Lower lobe of right lung (tissue), 2 donors: ENCODE measurements around the gene C5orf58. TPM values are rescaled to one million over a fixed set of nuclear protein-coding genes. Genes with fewer than 3 reads are reported as not detected.

Source experiments
- ATAC-seq, 2 donors: fragments of 200-7000 bp; cut with Tn5 transposase; one replicate each; pipeline ENCODE4 v1.9.1; 2020 to 2022; ENCODE audit warnings: mild to moderate bottlenecking in 2 of 2, moderate library complexity in 2 of 2
- DNase-seq: peaks from one replicate; pipeline ENCODE4 v3.0.0-alpha.2; 2020
- H3K27ac ChIP-seq: fragments of 200-600 bp; one replicate; pipeline ENCODE4 v1.8.0; 2022
- H3K27me3 ChIP-seq: fragments of 200-600 bp; one replicate; pipeline ENCODE4 v1.8.0; 2022; ENCODE audit warnings: low read depth
- H3K36me3 ChIP-seq: fragments of 200-600 bp; one replicate; pipeline ENCODE4 v1.8.0; 2022; ENCODE audit warnings: mild to moderate bottlenecking
- H3K4me1 ChIP-seq: fragments of 200-600 bp; one replicate; pipeline ENCODE4 v1.8.0; 2022
- H3K4me3 ChIP-seq: fragments of 200-600 bp; one replicate; pipeline ENCODE4 v1.8.0; 2022; ENCODE audit warnings: mild to moderate bottlenecking
- H3K9me3 ChIP-seq: fragments of 200-600 bp; one replicate; pipeline ENCODE4 v1.8.0; 2022
- intact Hi-C: fragments of 100-400 bp; cut with DNase I; formaldehyde crosslinking; loops from one replicate; pipeline ENCODE4 v1.11.0; 2022
- total RNA-seq: library from RNA; stranded (reverse); fragmentation: NEBNext Ultra II Directional; extraction: Animal tissue kit (Norgen Biotek cat#: 25700); gene quantifications from one replicate; pipeline ENCODE4 v1.2.1, GENCODE V29; 2021
- TF ChIP-seq, protein P1 (sequence below): fragments of 200-600 bp; IDR thresholded peaks from one replicate; pipeline ENCODE4 v1.8.0; 2022; ENCODE audit warnings: antibody characterized with exemption, mild to moderate bottlenecking
- donor health status: DM: no; HTN: yes; CAD: no; lungs with severe emphysema.

Gene C5orf58
- total RNA-seq, 1 donor from 2014 or later: not detected

DNA sequence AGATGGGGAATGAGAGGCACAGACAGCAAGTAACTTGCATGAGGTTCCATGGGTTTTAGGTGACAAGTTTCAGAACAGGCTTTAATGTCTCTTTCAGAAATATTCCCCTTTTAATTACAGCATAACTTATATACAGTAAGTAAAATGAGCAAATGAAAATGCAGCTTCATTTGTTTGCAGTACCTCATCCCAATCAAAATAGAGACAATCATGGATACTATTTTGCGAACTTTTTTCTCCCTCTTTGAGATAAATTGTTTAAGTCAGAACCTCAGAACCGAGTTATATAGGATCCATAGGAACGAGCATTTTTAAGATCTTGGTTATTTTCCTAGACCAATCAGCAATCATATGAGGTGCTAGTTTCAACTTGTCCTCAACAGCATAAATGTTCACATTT is 61.3 kb downstream of the C5orf58 start:
- H3K27ac ChIP-seq: no peak overlapping the region
- peaks cover 31% of the 10 kb centered on the region for H3K36me3 ChIP-seq
- H3K27me3 ChIP-seq: no peaks in the 10 kb centered on the region
- ATAC-seq (no peak), DNase-seq (no peak)
- no peaks in the 10 kb centered on the region for H3K9me3 ChIP-seq
- H3K4me3 ChIP-seq: peak overlapping the region; percentile 74
- TF ChIP-seq, protein P1, sequence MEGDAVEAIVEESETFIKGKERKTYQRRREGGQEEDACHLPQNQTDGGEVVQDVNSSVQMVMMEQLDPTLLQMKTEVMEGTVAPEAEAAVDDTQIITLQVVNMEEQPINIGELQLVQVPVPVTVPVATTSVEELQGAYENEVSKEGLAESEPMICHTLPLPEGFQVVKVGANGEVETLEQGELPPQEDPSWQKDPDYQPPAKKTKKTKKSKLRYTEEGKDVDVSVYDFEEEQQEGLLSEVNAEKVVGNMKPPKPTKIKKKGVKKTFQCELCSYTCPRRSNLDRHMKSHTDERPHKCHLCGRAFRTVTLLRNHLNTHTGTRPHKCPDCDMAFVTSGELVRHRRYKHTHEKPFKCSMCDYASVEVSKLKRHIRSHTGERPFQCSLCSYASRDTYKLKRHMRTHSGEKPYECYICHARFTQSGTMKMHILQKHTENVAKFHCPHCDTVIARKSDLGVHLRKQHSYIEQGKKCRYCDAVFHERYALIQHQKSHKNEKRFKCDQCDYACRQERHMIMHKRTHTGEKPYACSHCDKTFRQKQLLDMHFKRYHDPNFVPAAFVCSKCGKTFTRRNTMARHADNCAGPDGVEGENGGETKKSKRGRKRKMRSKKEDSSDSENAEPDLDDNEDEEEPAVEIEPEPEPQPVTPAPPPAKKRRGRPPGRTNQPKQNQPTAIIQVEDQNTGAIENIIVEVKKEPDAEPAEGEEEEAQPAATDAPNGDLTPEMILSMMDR: no peak
- peaks cover 58% of the 10 kb centered on the region for H3K4me1 ChIP-seq
- intact Hi-C loops: no loop called here

DNA sequence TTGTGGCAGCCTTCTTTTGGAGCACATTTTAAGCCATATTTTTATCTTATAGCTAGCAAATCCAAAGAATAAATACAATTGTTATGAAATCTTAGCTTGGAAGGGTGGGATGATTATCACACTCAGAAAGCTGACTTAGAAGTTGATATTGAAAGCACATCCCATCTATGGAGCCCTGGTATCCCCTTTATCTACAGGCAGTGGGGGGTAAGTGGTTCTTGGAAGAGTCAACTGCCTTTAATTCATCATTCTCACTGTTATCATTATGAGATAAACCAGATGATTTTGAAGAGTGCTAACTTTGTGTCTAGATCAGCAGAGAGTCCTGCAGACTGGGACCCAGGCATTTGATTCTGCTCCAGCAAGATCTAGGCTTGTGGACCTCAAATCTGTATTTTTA is 61.8 kb downstream of the C5orf58 start:
- DNase-seq (no peak), ATAC-seq (no peak)
- H3K4me1 ChIP-seq: peaks cover 53% of the 10 kb centered on the region
- H3K27ac ChIP-seq: peak overlapping the region; percentile 16
- no peaks in the 10 kb centered on the region for H3K9me3 ChIP-seq
- H3K4me3 ChIP-seq: peak overlapping the region; percentile 74
- H3K27me3 ChIP-seq: no peaks in the 10 kb centered on the region
- TF ChIP-seq, protein P1: no peak
- intact Hi-C loops: no loop called here
- peaks cover 28% of the 10 kb centered on the region for H3K36me3 ChIP-seq

Other genes with a start within 250 kb of the C5orf58 start
- gene FOXI1, start 127.1 kb upstream of the C5orf58 start, total RNA-seq: not detected
- 82.9 TPM for gene LCP2, start 64.8 kb downstream of the C5orf58 start, total RNA-seq
- 2.5 TPM for gene KCNMB1, start 156.4 kb downstream of the C5orf58 start, total RNA-seq